RPMI7951 (cell line): ENCODE data around the gene GOSR2. TPM values are rescaled to one million over a fixed set of nuclear protein-coding genes. Genes with fewer than 3 reads are reported as not detected.
"Not testable (repeated sequence)": the region's sequence is repeated elsewhere in the genome, so short reads cannot be mapped to it uniquely, and the experiment has no call there.

ENCODE experiments used
- DNase-seq: peaks from one replicate; pipeline ENCODE4 v3.0.0-alpha.2; 2012; ENCODE audit warnings: low read depth
- total RNA-seq: library from RNA; depleted of rRNA; stranded (reverse); fragments of >200 nt; shearing (Covaris generic); gene quantifications from 2 replicates; pipeline ENCODE4 v1.2.3, GENCODE V29; 2014

Gene GOSR2
- total RNA-seq, 1 experiment from 2014 or later: 27.0 TPM

DNA sequence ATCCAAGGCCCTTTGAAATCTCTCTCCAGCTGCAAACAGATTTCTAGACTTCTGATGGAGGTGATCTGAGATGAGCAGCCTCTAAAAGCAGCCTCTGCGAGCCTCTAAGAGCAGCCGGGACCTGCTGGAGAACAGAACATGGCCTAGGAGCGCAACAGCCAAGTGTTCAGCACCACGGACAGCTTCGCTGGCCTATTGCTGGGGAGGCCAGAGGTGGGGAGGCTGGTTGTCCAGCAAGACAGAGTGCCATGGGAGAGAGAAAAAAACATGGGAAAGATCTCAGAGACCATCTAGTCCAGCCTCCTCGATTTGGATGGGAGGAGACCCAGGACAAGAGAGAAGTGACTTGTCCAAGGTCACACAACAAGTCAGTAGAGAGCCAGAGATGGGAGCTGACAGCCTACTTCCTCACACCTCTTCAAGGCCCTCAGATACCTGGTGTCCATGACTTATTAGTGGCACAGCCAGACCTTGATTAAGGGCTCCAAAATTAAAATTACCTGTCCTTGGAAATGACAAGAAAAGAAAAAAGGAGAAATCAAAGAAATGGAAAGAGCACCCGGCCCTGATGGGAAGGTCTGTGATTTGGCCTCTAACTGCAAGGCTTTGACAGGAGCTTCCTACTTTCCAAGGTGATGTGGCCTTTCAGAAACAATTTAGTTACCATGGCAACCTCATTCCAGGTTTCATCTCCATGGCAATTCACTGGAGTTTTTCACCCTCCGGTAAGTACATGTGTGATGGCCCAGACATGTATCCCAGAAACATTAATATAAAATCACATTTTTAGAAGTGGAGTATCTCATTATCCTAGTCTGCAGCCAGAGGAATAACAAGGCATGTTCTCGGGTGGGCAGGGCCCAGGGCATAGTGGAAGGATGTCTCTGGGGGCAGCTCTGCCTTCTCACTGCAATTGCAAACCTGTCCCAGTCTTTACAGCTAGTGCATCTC lies 41.6 kb downstream of the GOSR2 start:
- peak; percentile 34 for DNase-seq

DNA sequence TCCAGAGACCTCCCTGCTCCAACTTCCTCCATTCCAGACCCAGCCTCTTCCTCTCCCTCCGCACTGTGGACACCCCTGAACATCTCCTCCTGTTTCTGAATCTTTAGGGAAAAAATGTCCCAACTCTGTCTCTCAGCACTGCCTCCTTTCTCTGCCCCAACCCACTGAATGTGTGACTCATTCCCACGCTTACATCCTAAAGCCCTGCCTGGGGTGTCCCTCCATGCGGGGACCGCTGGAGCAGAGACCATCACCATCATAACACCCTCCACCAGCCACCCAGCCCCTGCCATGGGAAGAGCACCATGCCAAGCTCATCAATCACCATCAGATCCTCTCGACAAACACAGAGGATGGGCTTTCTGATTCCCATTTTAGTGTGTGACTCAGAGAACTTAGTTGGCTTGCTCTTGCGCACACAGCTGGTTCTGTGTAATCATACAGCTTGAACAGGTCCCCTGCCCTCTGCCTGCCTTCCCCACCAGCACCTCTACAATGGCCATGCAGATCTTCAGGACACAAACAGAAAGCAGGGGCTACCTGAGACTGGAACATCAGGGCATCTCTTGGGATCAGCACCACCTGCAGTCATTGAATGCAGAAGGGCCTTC lies 45.4 kb downstream of the GOSR2 start:
- no peak for DNase-seq

DNA sequence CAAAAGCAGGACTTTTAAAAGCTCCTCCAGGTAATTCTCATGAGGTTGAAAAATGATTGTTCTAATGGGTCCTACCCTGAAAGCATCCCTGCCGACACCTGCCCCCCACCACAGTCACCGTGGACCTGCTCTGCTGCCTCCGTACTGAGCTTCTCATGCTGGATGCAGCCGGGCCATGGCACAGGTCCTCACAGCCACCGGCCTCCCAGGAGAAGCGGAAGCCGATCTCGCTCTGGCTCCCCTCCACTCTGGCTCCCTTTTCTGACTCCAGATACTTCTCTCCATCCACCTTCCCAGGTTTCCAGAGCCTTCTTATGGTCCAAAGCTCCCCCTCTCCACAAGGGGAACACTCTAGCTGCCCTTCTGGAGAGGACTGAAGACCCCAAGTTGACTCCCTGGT lies 45.9 kb downstream of the GOSR2 start:
- DNase-seq: no peak

DNA sequence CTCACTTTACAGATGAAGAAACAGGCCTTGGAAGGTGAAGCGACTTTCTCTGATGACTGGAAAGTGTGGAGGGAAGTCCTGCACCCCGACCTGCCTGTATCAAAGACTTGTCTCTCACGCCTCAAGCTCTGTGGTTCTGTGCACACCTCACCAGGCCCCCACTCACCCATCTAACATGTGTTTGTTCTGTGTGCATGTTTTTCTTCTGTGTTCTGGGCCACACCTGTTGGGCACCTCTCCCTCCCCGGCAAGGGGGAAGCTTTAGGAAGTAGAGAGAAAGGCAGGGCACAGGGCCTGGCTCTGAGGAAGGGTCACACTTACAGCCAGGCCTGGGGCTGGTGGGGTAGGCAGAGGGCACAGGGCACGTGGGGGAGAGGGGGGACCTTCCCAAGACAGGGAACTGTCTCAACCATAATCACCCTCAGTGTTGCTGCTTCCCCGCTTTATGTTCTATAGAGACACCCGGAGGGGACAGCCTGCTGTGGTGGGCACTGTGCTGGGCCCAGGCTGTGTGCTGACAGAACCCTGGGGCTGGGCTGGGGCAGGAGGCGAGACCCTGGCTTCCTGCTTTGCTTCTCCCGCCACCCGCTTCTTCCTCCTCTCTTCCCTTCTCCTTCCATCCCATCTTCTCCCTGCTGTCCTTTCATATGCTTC lies 48.8 kb downstream of the GOSR2 start:
- DNase-seq: no peak

DNA sequence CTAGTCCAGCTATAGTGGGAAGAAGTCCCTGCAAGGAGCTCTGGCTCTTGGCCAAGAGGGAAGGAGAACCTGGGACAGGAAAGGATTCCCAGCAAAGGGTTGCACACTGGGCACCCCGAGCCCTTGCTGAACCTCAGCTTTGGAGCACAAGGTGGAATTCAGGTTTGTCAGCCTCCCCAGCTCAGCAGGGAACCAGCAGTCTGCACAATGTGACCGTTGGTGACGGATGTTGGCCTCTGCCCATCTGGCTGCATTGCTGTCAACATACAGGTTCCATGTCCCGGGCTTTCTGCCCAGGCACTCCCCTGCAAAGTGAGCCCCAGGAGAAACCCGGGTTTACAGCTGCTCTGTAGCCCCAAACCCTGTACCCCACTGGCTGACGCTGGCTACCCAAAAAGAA lies 49.4 kb downstream of the GOSR2 start:
- DNase-seq: no peak

DNA sequence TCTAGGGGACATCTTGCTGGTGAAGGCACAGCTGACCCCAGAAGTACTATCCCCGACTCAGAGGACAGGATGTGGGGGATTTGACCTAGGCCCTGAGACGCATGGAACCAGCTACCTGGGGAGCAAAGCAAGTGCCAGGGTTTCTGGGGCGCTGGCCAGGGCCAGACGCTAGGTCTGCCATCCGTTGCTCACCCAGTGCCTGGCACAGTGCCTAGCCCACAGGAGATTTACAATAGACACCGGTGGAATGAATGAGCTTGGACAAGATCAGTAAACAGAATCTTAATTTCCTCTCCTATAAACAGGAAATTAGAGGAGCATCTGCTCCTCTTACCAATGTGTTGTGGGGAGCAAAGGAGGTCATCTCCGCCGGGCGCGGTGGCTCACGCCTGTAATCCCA lies 51.1 kb downstream of the GOSR2 start:
- no peak for DNase-seq

DNA sequence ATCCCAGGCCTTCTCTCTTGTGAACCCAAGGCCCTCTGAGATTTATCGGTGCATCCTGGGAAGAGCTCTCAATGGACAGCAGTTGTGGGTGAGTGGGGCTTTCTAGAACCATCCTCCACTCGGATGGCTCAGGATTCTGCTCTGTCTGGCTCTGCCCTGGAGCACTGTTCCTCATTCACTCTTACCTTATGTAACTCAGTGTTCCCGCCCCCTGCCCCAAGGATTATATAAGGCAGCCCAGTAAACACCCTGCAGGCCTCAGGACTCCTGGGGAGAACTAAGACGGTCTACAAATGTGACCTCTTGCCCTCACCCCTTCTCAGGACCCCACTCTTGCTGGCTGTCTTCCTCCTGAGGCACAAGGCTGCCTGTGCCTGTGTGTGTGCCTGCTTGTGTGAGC lies 52.3 kb downstream of the GOSR2 start:
- DNase-seq: no peak

DNA sequence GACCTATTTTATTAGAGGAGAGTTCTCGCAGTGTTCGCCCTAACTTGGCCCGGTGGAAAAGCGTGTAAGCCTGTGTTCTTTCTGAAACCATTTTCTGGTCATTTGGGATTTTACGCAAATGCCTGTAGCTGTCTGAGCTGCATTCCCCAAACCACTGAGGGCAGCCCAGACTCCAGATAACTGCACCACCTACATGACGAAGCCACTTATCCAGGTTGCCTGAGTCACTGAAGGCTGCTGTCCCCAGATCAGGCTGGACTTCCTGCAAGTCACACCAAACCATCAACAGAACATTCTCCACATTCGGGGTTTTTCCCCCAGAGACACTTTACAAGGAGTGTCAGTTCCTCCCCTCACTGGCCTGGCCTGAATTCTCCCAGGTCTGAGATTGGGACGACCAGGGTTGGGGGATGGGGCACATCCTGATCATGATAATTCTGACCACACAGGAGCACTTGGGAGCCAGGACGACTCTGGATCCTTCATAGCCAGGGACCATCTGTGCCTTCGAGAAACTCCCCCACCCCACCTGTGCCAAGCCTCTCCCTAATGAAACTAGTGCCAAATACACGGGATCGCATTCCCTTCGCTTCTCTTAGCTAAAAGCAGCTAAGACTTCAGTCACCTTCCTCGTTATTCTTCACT lies 53.8 kb downstream of the GOSR2 start:
- DNase-seq: no peak

DNA sequence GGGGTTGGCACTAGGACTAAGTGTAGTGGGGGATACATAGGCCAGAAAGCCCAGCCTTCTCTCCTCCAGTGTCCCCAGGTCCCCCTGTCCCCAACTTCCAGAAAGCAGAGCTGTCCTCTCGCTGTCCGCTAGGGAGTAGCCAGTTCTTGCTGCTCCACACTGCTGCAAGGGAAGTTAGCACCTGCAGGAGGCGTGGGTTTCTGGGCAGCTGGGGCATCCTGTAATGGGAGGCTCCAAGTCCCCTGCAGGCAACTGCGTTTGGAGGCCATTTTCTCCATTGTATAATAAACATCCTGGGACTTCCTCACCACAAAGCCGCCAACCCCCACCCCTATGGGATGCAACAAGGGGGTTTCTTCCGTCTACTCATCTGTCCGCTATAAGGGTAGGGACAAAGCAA lies 54.4 kb downstream of the GOSR2 start:
- peak; percentile 43 for DNase-seq

DNA sequence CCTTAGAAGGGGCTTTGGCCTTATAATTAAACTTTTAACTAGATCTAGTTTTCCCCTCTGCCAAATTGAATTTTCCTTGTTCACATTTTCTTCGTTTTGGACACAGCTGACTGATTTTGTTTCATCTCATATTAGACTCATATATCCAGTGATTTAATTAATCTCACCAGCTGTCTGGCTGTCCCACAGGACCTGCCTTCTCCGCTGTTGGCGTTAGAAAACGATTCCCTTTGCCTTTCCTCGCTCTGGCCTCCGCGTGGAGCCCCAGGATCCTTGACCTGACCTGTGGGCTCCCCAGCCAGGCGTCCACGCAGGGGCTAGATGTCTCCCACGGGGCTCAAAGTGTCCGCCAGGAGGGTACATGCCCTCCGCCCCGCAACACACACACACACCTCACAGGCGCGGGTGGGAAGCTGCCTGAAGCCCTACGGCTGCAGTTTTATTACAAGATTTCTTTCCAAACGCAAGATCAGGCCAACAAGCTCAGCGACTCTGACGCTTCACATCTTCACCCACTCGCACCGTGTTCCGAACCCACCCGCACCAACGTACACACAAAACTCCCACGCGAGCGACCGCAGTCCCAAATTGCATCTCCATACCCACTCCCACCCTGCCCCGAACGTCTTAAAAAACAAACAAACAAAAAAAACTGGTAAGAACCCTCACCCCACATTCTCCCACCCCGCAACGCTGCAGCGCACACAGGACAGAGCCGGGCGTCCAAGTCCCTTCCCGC lies 55.0 kb downstream of the GOSR2 start:
- no peak for DNase-seq

DNA sequence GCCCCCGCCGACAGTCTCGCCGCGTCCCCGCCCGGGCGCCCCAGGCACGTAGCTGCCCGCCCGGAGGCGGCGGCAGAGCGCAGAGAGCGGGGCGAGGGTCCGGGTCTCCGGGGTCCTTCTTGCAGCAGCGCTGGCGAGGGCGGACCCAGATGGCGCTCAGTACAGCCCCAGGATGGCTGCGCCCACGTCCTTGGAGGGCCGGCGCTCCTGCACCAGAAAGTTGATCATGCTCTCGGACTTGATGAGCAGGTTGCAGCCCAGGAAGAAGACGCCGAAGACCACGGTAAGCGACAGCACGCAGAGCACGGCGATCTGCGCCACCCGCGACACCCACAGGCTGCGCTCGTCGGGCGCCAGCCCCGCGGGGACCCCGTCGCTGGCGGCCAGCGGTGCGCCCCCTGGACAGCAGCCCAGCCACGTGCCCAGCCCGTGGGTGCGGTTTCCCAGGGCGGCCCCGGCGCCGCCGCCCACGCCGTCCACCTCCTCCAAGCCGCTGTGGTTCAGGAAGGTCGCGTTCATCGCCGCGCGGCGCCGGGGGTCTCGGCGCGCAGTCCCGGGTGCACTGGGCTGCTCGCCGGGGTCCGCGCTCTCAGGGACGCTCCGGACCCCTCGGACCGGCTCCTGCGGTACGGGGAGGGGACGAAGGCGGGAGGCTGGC lies 55.7 kb downstream of the GOSR2 start:
- no peak for DNase-seq

DNA sequence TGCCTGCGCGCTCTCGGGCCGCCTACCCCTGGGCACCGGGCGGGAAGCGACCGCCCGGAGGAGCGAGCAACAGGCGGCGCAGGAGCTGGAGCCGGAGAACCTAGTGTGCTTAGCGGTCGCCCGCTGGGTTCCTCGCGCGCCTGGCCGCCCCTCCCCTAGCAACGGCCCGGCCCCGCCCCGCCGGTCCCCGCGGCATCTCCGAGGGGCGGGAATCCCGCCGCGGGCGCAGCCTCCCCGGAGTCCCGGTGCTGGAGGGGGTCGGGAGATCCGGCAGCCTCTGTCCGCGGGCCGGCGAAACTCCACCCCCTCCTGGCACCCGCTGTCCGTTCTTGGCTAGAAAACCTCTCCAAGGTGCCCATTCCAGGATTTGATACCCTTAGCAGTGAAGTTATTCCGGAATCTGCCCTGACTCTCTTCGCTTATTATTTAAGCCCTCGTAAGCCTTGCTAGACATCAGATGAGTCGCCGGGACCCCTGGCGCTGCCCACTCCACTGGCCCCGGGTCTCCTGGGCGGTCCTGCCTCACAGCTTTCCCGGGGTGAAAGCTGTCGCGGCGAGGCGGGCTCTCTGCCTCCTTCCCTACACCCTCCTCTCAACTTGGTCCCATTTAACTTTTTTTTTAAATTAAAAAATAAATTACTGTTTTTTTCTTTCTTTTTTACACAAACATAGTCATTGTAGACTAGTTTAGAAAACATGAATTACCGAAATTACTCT lies 56.3 kb downstream of the GOSR2 start, which contains the start of gene RPRML:
Gene RPRML (minus strand): TSS at position 107 of the 717 bp plus-strand sequence. CDS start 246 bp downstream, outside the sequence.
- DNase-seq: peak; percentile 9

DNA sequence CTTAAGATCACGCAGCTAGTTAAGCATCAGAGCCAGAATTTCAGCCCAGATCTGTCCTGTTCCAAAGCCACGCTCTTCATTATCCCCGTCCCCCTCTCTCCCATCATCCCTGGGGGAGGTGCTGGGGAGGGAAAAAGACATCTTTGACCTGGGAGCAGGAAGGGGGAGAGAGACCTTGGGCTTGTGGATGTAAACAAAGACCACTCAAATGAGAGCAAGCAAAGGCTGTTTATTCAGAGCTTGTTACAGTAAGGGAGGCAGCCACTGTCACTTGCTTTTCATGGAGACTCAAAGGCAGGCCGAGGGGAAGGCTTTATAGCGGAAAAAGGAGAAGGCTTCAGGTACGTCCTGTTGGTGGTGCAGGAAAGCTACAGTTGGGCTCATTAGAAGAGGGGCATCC lies 59.6 kb downstream of the GOSR2 start:
- no peak for DNase-seq

DNA sequence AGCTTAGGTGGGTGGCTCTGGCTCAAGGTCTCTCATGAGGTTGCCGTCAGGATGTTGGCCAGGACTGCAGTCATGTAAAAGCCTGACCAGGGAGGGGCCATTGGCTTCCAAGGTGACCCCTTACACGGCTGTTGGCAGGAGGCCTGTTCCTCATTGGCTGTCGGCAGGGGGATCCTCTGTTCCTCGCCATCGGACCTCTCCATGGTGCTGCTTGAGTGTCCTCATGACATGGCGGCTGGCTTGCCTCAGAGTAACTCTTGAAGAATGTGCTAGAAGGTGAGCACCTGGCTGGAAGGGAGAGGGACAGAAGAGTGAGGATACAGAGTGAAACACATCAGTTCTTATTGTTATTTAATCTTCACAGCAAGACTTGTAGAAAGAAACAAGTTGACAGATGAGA lies 60.8 kb downstream of the GOSR2 start:
- DNase-seq: no peak

DNA sequence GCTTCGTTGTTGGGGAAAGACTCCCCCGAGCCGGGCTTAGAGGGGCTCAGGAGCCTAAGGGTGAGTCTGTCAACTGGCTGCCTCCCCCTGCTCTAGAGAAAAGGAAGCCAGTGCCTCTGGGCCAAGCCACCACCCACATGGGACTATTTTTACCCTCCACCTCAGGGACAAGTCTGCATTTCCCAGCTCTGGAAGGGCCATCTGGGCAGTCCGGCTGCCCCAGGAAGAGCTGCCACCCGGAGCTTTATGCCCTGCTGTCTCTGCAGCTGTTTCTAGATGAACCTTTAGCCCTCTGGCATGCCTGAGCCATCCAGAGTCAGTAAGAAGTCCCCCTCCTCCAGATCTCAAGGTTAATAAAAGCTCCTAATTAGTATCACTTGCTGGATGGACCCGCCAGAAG lies 61.4 kb downstream of the GOSR2 start:
- no peak for DNase-seq

DNA sequence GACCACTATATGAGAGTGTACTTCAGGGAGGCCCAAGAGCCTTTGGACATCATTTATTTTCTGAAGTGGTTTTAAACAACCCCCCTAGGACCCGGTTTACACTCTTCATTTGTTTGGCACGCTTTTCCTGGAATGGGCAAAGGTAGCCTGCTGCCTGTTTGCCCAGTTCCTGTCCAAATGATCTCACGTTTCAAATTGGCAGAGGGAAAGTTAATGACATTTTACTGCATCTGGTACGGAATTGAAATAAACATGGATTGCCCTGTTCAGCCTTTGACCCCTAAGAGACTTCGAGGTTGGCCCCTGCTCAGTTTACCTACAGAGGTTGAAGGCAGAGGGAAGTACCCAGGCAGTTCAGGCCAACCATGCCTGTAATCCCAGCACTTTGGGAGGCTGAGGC lies 61.9 kb downstream of the GOSR2 start:
- no peak for DNase-seq

DNA sequence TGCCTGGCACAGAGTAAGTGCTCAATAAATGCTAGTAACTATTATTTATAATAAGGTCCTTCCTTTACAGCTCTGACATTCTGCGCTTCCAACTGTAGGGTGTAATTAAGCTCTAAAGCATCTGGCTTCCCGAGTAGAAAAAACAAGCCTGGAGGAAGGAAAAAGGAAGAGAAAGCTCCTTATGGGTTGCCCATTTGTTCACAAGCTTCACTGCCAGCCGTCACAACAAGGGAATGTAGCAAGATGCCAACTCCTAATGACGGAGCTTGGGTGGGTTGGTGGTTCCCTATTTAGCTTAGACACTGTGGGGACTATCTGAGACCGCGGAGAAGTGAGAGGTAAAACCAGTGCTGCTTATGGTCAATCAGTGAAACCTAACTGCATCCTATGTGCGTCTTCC lies 63.4 kb downstream of the GOSR2 start:
- DNase-seq: no peak

DNA sequence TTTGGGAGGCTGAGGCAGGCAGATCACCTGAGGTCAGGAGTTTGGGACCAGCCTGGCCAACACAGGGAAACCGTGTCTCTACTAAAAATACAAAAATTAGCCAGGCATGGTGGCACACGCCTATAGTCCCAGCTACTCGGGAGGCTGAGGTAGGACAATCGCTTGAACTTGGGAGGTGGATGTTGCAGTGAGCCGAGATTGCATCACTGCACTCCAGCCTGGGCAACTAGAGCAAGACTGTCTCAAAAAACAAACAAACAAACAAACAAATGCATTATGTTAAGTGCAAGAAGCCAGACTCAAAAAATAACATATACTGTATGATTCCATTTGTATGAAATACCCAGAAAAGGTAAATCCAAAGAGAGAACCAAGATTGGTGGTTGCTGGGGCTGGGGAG lies 65.0 kb downstream of the GOSR2 start:
- DNase-seq: not testable (repeated sequence)

DNA sequence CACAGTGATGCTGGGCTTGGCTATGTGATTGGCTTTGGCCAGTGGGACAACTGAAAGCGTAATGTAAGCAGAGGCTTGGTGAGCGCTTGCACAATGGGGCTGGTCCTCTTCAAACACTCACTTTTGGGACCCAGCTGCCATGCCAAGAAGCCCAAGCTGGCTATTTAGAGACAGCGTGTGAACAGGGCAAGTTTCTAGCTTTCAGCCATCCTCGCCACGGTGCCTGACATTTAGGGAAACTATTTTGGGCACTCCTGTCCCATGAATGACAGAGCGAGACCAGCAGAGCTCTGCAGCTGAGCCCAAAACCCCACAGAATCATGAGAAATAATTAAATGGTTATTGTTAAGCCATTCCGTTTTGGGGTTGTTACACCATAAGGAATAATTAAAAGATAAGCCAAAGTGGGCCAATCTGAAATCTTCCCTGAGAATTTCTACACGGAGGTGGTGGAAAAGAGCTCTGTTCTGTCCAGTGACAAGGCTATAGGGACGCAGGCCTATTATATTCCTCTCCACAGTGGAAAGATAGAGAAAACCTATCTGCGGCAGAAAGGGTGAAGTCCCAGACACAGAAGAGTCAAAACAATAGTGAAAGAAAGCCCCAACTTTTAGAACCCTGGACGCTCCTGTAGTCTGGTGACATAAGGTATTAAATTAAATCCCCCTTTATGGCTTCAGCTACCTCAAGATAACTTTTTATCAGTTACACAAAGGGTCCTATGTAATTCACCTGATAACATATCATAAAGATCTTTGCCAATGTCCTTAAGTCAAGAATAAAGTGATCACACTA lies 66.9 kb downstream of the GOSR2 start:
- no peak for DNase-seq
